ENCODE data around the gene GALNT6.

Gene GALNT6

DNA sequence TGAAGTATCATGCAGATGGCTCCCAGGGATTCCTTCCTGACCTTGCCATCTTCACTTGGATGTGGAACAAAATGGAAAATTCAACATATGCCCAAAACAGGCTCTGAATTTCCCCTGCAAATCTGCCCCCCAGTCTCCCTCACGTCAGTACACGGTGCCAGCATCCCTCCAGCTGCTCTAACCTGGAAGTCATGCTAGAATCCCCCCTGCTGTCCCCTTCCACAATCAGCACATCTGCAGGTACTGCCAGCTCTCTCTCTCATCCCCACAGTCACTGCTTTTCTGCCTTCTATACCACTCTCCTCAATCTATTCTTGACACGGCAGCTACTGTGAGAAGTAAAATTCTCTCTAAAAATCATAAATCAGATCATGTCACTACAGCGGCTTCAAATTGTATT lies 21.6 kb downstream of the GALNT6 start:
- Histone ChIP-seq H3K27me3 (ENCODE audit: insufficient read depth, low read length) (no peaks in the 10 kb centered on the region), H3K4me1 (ENCODE audit: control insufficient read depth, insufficient read depth, low read length, unreplicated experiment) (peaks cover 17% of the 10 kb centered on the region), H3K27ac (ENCODE audit: low read depth, low read length) (no peak overlapping the region), H2AFZ (ENCODE audit: low read length, unreplicated experiment) (no peak overlapping the region), H3K4me3 (ENCODE audit: low read depth, low read length) (no peak overlapping the region), H3K79me2 (ENCODE audit: control insufficient read depth, insufficient read depth, low read length, unreplicated experiment) (no peaks in the 10 kb centered on the region), H3K36me3 (ENCODE audit: insufficient read depth, low read length) (no peaks in the 10 kb centered on the region)

DNA sequence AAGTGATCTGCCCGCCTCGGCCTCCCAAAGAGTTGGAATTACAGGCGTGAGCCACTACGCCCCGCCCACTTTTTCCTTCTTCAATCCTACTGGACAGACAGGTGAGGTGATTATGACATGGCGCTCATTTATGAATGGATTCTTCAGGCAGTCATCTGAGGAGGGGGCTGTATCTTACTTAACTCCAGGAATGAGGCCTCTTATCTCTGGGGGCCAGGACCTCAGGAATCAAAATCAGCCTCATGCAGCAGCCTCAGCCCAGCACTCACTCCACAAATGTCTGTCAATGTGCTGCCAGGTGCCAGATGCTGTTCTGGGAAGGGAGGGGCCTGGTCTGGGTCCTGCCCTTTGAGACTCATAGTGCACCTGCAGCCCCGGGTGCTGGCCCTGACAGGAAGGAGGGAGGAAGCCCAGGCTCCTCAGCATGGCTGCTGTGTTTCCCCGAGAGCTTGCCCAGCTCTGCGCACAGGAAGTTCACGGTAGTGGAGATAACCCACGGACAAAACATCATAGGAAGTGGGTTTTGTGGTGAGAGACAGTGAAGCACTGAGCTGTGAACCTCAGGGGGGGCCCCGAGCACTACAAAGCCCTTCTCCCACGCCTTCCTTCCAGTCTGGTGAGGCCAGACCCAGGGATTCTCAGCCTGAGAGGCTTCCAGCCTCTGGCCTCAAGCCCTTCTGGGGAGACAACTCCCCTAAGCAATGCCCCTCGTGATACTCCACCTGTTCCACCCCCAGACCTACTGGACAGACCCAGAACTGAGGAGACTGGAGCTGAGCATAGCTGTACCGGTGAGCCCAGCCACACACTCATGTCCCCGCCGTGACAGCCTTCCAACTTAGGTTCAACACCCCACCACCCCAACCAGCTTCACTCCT lies 22.3 kb downstream of the GALNT6 start:
- H3K27me3 ChIP-seq (ENCODE audit: insufficient read depth, low read length), result no peaks in the 10 kb centered on the region
- no peak overlapping the region for H3K27ac ChIP-seq (ENCODE audit: low read depth, low read length)
- H3K4me3 ChIP-seq (ENCODE audit: low read depth, low read length), result no peak overlapping the region
- H3K79me2 ChIP-seq (ENCODE audit: control insufficient read depth, insufficient read depth, low read length, unreplicated experiment), result no peaks in the 10 kb centered on the region
- no peak overlapping the region for H2AFZ ChIP-seq (ENCODE audit: low read length, unreplicated experiment)
- no peaks in the 10 kb centered on the region for H3K36me3 ChIP-seq (ENCODE audit: insufficient read depth, low read length)
- H3K4me1 ChIP-seq (ENCODE audit: control insufficient read depth, insufficient read depth, low read length, unreplicated experiment), result peaks cover 14% of the 10 kb centered on the region

DNA sequence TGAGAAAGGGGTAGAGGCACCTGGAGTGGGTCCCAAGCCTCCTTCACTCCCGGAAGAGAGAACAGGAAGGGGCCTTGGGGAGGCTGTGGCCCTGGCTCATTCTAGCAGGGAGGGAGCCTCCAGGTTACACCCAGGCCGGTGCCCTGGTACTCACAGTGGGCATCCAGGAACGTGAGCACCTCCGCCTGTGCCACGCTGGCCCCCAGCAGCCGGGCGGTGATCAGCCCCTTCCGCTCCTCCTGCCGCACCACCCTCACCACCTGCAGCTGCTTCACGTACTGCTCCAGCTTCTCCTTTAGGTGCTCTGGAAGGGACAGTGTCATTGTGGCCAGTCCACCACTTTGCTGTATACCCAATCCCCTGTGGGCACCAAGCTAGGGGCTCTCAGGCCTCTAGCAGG lies 25.9 kb downstream of the GALNT6 start:
- Histone ChIP-seq H3K79me2 (ENCODE audit: control insufficient read depth, insufficient read depth, low read length, unreplicated experiment) (no peaks in the 10 kb centered on the region), H3K27me3 (ENCODE audit: insufficient read depth, low read length) (no peaks in the 10 kb centered on the region), H3K36me3 (ENCODE audit: insufficient read depth, low read length) (no peaks in the 10 kb centered on the region)

DNA sequence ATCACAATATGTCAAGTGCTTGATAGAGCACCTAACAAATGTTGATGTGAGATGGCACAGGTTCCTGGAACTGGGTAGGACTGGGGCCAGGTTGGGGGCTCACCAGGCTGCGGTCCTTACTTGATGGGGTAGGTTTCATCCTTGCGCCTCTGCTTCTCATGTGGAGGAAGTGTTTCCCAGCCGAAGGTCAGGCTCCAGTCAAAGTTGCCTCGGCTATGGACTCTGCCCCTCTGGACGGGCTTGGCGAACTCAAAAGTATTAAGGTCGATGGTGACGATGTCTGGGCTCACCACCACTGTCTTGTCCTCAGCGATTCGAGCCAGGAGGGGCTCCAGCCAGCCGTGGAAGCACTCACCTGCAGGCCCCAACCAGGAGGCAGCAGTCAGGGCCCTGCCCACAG lies 27.2 kb downstream of the GALNT6 start:
- Histone ChIP-seq H3K36me3 (ENCODE audit: insufficient read depth, low read length) (no peaks in the 10 kb centered on the region), H3K4me3 (ENCODE audit: low read depth, low read length) (no peak overlapping the region), H3K4me1 (ENCODE audit: control insufficient read depth, insufficient read depth, low read length, unreplicated experiment) (no peaks in the 10 kb centered on the region), H2AFZ (ENCODE audit: low read length, unreplicated experiment) (no peak overlapping the region), H3K27me3 (ENCODE audit: insufficient read depth, low read length) (no peaks in the 10 kb centered on the region), H3K79me2 (ENCODE audit: control insufficient read depth, insufficient read depth, low read length, unreplicated experiment) (no peaks in the 10 kb centered on the region), H3K27ac (ENCODE audit: low read depth, low read length) (no peak overlapping the region)

More for the DNA sequence above, 25.9 kb downstream of the GALNT6 start:
- no peaks in the 10 kb centered on the region for H3K4me1 ChIP-seq (ENCODE audit: control insufficient read depth, insufficient read depth, low read length, unreplicated experiment)
- H3K4me3 ChIP-seq (ENCODE audit: low read depth, low read length), result no peak overlapping the region
- no peak overlapping the region for H2AFZ ChIP-seq (ENCODE audit: low read length, unreplicated experiment)
- no peak overlapping the region for H3K27ac ChIP-seq (ENCODE audit: low read depth, low read length)

GRCh38 chr12:51362747-51363342 lies 28.4 kb downstream of the GALNT6 start:
- Histone ChIP-seq H3K4me1 (ENCODE audit: control insufficient read depth, insufficient read depth, low read length, unreplicated experiment) (no peaks in the 10 kb centered on the region), H2AFZ (ENCODE audit: low read length, unreplicated experiment) (no peak overlapping the region), H3K27me3 (ENCODE audit: insufficient read depth, low read length) (no peaks in the 10 kb centered on the region), H3K79me2 (ENCODE audit: control insufficient read depth, insufficient read depth, low read length, unreplicated experiment) (no peaks in the 10 kb centered on the region), H3K36me3 (ENCODE audit: insufficient read depth, low read length) (no peaks in the 10 kb centered on the region), H3K27ac (ENCODE audit: low read depth, low read length) (no peak overlapping the region), H3K4me3 (ENCODE audit: low read depth, low read length) (no peak overlapping the region)

- no peaks in the 10 kb centered on the region for H3K79me2 ChIP-seq (ENCODE audit: control insufficient read depth, insufficient read depth, low read length, unreplicated experiment)
- no peaks in the 10 kb centered on the region for H3K4me1 ChIP-seq (ENCODE audit: control insufficient read depth, insufficient read depth, low read length, unreplicated experiment)
- H3K27me3 ChIP-seq (ENCODE audit: insufficient read depth, low read length), result no peaks in the 10 kb centered on the region
- no peak overlapping the region for H3K27ac ChIP-seq (ENCODE audit: low read depth, low read length)
- H3K4me3 ChIP-seq (ENCODE audit: low read depth, low read length), result no peak overlapping the region
- no peak overlapping the region for H2AFZ ChIP-seq (ENCODE audit: low read length, unreplicated experiment)
- H3K36me3 ChIP-seq (ENCODE audit: insufficient read depth, low read length), result no peaks in the 10 kb centered on the region
These were observed 28.9 kb downstream of the GALNT6 start for GRCh38 chr12:51362307-51362706.

DNA sequence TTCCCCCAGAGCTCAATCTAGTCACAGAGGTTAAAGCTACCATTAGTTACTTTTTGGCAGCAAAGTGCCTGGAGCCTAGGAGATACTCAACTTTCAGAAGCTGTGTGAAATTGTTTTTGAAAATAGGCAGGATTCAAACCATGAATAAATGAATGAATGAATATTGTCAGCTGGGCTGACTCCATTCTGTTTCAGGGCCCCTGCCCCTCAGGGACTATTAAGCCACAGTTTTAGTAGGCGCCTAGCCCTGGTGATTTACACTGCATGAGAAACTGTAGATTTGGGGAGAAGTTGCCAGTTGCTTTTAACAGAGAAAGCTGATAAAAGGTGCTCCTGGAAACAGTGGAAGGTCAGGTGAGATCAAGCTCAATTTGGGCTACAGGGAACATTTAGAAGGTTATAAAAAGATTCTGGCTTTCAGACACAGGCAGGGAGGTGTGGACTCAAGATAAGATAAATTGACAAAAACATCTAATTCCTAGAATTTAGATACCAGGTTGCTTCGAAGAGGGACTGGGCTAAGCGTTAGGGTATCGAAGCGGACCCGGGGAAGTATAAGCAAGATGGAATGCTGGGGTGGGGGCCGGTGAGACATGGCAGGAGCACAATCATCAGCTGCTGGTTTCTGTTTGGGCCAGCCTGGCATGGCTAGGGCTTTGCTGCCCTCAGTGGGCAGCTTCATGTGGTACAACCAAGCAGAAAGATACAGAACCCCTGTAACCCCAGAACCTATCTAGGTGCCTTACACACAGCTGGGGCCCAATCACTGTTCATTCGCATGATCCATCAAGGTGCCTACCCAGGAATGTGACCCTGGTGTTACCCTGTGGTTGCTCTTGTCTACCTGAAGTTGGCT lies 29.8 kb downstream of the GALNT6 start:
- Histone ChIP-seq H3K4me1 (ENCODE audit: control insufficient read depth, insufficient read depth, low read length, unreplicated experiment) (no peaks in the 10 kb centered on the region), H3K4me3 (ENCODE audit: low read depth, low read length) (no peak overlapping the region), H3K79me2 (ENCODE audit: control insufficient read depth, insufficient read depth, low read length, unreplicated experiment) (no peaks in the 10 kb centered on the region), H3K36me3 (ENCODE audit: insufficient read depth, low read length) (no peaks in the 10 kb centered on the region), H3K27ac (ENCODE audit: low read depth, low read length) (no peak overlapping the region), H3K27me3 (ENCODE audit: insufficient read depth, low read length) (no peaks in the 10 kb centered on the region), H2AFZ (ENCODE audit: low read length, unreplicated experiment) (no peak overlapping the region)

DNA sequence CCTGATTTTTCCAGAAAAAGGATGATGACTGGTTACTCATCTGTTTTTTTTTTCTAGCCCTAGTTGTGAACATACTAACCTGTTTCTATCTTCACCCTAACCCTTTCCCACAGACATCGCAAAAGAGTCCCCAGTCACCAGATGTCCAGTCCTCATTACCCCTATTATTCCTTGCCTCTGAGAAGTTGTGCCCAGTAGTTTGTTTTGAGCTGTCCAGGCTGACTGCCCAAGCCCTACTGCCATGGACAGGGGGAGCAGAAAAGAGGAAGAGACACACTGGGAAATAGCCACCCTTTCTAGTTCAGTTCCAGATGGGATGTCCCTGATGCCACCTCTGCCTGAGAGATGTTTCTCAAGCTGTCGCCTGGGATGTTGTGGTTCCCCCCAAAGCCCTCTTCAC lies 30.9 kb downstream of the GALNT6 start:
- Histone ChIP-seq H3K36me3 (ENCODE audit: insufficient read depth, low read length) (no peaks in the 10 kb centered on the region), H3K27me3 (ENCODE audit: insufficient read depth, low read length) (no peaks in the 10 kb centered on the region), H2AFZ (ENCODE audit: low read length, unreplicated experiment) (no peak overlapping the region), H3K4me3 (ENCODE audit: low read depth, low read length) (no peak overlapping the region), H3K4me1 (ENCODE audit: control insufficient read depth, insufficient read depth, low read length, unreplicated experiment) (no peaks in the 10 kb centered on the region), H3K79me2 (ENCODE audit: control insufficient read depth, insufficient read depth, low read length, unreplicated experiment) (no peaks in the 10 kb centered on the region), H3K27ac (ENCODE audit: low read depth, low read length) (no peak overlapping the region)

GRCh38 chr12:51359851-51360250 lies 31.4 kb downstream of the GALNT6 start:
- Histone ChIP-seq H3K36me3 (ENCODE audit: insufficient read depth, low read length) (no peaks in the 10 kb centered on the region), H2AFZ (ENCODE audit: low read length, unreplicated experiment) (no peak overlapping the region), H3K4me3 (ENCODE audit: low read depth, low read length) (no peak overlapping the region), H3K27me3 (ENCODE audit: insufficient read depth, low read length) (no peaks in the 10 kb centered on the region), H3K27ac (ENCODE audit: low read depth, low read length) (no peak overlapping the region), H3K4me1 (ENCODE audit: control insufficient read depth, insufficient read depth, low read length, unreplicated experiment) (no peaks in the 10 kb centered on the region), H3K79me2 (ENCODE audit: control insufficient read depth, insufficient read depth, low read length, unreplicated experiment) (no peaks in the 10 kb centered on the region)

DNA sequence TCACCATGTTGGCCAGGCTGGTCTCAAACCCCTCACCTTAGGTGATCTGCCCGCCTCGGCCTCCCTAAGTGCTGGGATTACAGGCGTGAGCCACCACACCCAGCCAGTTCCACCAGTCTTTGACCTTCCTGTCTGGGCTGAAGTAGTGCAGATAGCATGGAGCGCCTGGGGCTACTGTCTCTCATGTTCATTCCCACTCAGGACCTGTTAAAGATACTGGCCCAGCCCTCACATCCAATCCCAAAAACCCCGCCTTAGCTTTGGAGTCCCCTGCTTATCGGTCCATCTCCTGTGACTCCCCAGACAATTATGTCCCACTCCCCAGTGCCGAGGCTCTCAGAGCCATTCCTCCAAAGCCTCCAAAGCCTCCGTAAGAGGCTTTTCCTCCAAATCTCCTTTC lies 32.7 kb downstream of the GALNT6 start:
- Histone ChIP-seq H3K27ac (ENCODE audit: low read depth, low read length) (no peak overlapping the region), H3K79me2 (ENCODE audit: control insufficient read depth, insufficient read depth, low read length, unreplicated experiment) (no peaks in the 10 kb centered on the region), H2AFZ (ENCODE audit: low read length, unreplicated experiment) (no peak overlapping the region), H3K4me3 (ENCODE audit: low read depth, low read length) (no peak overlapping the region), H3K4me1 (ENCODE audit: control insufficient read depth, insufficient read depth, low read length, unreplicated experiment) (no peaks in the 10 kb centered on the region), H3K36me3 (ENCODE audit: insufficient read depth, low read length) (no peaks in the 10 kb centered on the region), H3K27me3 (ENCODE audit: insufficient read depth, low read length) (no peaks in the 10 kb centered on the region)
